A673 (cell line): Measurements from ENCODE around the gene CSPG4.

Source experiments
- CTCF ChIP-seq: fragments of 300-800, 200-600 bp; sonication (generic); conservative IDR thresholded peaks from 2 replicates; pipeline ENCODE4 v1.5.1; 2017; ENCODE audit warnings: low read depth, mild to moderate bottlenecking, antibody characterized with exemption, low read length, moderate library complexity, mixed read lengths
- EZH2 ChIP-seq: fragments of 200-600 bp; sonication (generic); IDR thresholded peaks from 2 replicates; pipeline ENCODE4 v1.6.1; 2017; ENCODE audit warnings: borderline replicate concordance, low read depth, mild to moderate bottlenecking, mixed read lengths, antibody characterized with exemption, low read length; ENCODE audit not compliant: poor library complexity, severe bottlenecking

GRCh38 chr15:75738014-75738646 lies 25.5 kb upstream of the CSPG4 start:
- TF ChIP-seq CTCF, result no peak
- TF ChIP-seq EZH2, result no peak
